ENCODE data around the gene GNAQ. TPM values are rescaled to one million over a fixed set of nuclear protein-coding genes. Genes with fewer than 3 reads are reported as not detected.
"Not testable (repeated sequence)": the region's sequence is repeated elsewhere in the genome, so short reads cannot be mapped to it uniquely, and the experiment has no call there.

The GNAQ gene
- total RNA-seq, 1 experiment from 2014 or later: 55.5 TPM

DNA sequence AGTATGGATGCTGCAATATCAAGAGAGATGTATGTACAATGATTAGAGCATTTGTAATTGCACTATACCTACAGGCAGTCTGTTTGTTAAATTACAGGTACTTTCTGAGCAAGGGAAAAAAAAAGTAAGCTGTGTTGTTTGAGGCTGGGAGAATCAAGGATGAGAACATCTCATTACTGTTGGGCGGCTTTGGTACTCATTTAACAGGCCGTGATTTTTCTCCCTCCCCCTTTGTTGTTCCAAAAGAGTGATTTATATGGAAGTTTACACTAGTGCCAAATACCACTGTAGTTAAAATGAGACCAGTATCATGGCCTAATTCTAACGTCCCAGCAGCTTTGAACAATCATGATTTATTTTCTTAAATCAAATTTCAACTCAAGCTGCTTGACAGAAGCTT lies 312.3 kb downstream of the GNAQ start (continued):
- TF ChIP-seq, protein P1, sequence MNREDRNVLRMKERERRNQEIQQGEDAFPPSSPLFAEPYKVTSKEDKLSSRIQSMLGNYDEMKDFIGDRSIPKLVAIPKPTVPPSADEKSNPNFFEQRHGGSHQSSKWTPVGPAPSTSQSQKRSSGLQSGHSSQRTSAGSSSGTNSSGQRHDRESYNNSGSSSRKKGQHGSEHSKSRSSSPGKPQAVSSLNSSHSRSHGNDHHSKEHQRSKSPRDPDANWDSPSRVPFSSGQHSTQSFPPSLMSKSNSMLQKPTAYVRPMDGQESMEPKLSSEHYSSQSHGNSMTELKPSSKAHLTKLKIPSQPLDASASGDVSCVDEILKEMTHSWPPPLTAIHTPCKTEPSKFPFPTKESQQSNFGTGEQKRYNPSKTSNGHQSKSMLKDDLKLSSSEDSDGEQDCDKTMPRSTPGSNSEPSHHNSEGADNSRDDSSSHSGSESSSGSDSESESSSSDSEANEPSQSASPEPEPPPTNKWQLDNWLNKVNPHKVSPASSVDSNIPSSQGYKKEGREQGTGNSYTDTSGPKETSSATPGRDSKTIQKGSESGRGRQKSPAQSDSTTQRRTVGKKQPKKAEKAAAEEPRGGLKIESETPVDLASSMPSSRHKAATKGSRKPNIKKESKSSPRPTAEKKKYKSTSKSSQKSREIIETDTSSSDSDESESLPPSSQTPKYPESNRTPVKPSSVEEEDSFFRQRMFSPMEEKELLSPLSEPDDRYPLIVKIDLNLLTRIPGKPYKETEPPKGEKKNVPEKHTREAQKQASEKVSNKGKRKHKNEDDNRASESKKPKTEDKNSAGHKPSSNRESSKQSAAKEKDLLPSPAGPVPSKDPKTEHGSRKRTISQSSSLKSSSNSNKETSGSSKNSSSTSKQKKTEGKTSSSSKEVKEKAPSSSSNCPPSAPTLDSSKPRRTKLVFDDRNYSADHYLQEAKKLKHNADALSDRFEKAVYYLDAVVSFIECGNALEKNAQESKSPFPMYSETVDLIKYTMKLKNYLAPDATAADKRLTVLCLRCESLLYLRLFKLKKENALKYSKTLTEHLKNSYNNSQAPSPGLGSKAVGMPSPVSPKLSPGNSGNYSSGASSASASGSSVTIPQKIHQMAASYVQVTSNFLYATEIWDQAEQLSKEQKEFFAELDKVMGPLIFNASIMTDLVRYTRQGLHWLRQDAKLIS (CRISPR knock-in tag; IDR thresholded peaks at IDR 0.05; ENCODE audit: borderline replicate concordance): no peak

DNA sequence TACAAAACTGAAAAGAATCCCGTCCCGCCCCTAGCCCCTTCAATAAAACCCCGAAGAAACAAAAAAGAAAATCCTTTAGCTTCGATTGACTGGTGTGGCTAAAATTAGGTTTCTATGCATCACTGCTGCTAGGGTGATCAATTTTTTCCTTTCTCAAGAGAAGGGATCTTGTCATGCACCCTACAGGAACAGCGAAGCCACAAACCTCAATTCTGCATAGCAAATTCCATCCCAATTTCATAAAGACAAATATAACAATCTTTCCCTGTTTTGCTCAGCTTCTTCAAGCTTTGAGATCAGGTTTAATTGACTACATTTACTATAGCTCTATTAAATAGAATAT lies 313.3 kb downstream of the GNAQ start:
- ChIA-PET CTCF (interaction anchor here (0.9 kb wide), 1 partner anchor 285 kb away, joined by 5 read pairs; no protein-coding TSS in a partner anchor), POLR2A (interaction anchor here (0.7 kb wide), 1 partner anchor 96 kb away, joined by 4 read pairs; no protein-coding TSS in a partner anchor)
- not testable (repeated sequence) for H3K4me3 Mint-ChIP-seq; H3K36me3 Mint-ChIP-seq; DNase-seq (ENCODE audit: low spot score); H3K27me3 Mint-ChIP-seq (ENCODE audit: low read depth); ATAC-seq; H3K9me3 Mint-ChIP-seq
- Mint-ChIP-seq H3K27ac (peak overlapping the region; percentile 92), H3K4me1 (peaks cover 80% of the 10 kb centered on the region)

DNA sequence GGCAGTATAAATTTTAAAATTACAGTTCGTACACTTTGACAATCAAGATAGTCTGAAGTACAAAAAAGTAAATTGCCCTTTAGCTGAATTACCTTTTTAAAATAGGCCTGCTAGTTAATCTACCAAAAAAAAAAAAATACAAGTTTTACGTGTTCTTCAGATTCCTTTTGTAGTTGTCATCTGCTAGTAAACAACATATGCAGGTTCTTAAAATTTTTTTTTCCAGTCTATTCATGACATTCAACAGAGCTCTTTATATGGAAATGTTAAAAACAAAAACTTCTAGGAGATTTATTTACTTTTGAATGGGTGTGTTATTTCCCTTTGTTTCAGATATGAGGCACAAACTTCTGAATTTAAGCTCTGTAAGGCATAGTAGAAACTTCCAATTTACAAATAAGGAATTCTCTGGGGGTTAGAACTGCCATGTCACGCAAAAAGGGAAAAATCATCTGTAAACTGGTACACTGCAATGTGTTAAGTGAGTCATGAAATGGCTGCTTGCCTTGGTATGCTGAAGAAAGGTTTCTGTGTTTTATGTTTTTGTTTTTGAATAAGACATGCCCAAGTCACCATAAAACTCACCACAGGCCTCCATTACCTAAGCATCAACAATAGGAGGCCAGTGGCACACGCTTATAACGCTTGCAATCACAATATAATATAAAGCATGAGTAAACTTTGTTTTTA lies 313.9 kb downstream of the GNAQ start:
- peak; percentile 38 for ATAC-seq
- H3K9me3 Mint-ChIP-seq; H3K36me3 Mint-ChIP-seq; H3K4me3 Mint-ChIP-seq; DNase-seq (ENCODE audit: low spot score); H3K27me3 Mint-ChIP-seq (ENCODE audit: low read depth): not testable (repeated sequence)
- ChIA-PET CTCF (interaction anchor here (1.3 kb wide), 1 partner anchor 261 kb away, joined by 3 read pairs; no protein-coding TSS in a partner anchor), POLR2A (interaction anchor here (0.7 kb wide), 1 partner anchor 96 kb away, joined by 4 read pairs; no protein-coding TSS in a partner anchor)
- Mint-ChIP-seq H3K27ac (peak overlapping the region; percentile 92), H3K4me1 (peaks cover 84% of the 10 kb centered on the region)

DNA sequence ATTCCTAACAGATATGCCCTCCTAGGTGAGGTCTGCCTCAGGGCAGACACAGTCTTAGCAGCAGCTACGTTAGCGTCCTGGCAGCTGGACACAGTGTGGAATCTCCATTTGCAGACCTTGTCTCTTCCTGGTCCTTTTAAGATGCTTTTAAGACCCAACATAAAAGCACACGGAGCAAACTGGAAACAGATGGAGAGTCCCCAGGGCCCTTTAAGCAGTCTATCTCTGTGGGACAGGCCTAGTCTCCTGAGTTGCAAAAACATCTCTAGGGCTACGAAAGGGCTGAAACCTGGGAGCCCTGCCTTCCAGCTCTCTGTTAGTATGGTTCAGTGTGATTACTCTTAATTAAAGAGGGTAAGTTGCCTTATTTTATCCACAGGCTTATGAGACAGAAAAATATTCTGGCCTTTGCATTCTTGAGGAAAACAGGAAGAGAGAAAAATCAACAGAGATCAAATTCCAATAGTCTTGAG lies 317.5 kb downstream of the GNAQ start:
- Mint-ChIP-seq H3K4me3 (no peak overlapping the region), H3K9me3 (peaks cover 19% of the 10 kb centered on the region), H3K27me3 (ENCODE audit: low read depth) (no peaks in the 10 kb centered on the region), H3K36me3 (peaks cover 19% of the 10 kb centered on the region), H3K4me1 (peaks cover 72% of the 10 kb centered on the region), H3K27ac (peak overlapping the region; percentile 87)
- ChIA-PET POLR2A (no interaction called here), CTCF (interaction anchor here (0.6 to 1.4 kb wide), 3 partner anchors 40 to 258 kb away, joined by 3 to 4 read pairs (median 3); no protein-coding TSS in a partner anchor)
- no peak for DNase-seq (ENCODE audit: low spot score)
- TF ChIP-seq, protein P2, sequence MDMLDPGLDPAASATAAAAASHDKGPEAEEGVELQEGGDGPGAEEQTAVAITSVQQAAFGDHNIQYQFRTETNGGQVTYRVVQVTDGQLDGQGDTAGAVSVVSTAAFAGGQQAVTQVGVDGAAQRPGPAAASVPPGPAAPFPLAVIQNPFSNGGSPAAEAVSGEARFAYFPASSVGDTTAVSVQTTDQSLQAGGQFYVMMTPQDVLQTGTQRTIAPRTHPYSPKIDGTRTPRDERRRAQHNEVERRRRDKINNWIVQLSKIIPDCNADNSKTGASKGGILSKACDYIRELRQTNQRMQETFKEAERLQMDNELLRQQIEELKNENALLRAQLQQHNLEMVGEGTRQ (CRISPR knock-in tag; IDR thresholded peaks at IDR 0.05): no peak
- TF ChIP-seq HMGA2 (CRISPR knock-in tag; IDR thresholded peaks at IDR 0.05) (no peak), CBFB (CRISPR knock-in tag; IDR thresholded peaks at IDR 0.05; ENCODE audit: low read depth) (no peak), SOX15 (CRISPR knock-in tag; IDR thresholded peaks at IDR 0.05) (no peak), SMAD4 (CRISPR knock-in tag; IDR thresholded peaks at IDR 0.05) (no peak), ZNF396 (CRISPR knock-in tag; IDR thresholded peaks at IDR 0.05; ENCODE audit: borderline replicate concordance) (no peak), CREB1 (CRISPR knock-in tag; IDR thresholded peaks at IDR 0.05) (no peak), PRRX2 (CRISPR knock-in tag; IDR thresholded peaks at IDR 0.05) (no peak)
- TF ChIP-seq, protein P3, sequence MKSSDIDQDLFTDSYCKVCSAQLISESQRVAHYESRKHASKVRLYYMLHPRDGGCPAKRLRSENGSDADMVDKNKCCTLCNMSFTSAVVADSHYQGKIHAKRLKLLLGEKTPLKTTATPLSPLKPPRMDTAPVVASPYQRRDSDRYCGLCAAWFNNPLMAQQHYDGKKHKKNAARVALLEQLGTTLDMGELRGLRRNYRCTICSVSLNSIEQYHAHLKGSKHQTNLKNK (CRISPR knock-in tag; IDR thresholded peaks at IDR 0.05): no peak
- TF ChIP-seq, protein P4, sequence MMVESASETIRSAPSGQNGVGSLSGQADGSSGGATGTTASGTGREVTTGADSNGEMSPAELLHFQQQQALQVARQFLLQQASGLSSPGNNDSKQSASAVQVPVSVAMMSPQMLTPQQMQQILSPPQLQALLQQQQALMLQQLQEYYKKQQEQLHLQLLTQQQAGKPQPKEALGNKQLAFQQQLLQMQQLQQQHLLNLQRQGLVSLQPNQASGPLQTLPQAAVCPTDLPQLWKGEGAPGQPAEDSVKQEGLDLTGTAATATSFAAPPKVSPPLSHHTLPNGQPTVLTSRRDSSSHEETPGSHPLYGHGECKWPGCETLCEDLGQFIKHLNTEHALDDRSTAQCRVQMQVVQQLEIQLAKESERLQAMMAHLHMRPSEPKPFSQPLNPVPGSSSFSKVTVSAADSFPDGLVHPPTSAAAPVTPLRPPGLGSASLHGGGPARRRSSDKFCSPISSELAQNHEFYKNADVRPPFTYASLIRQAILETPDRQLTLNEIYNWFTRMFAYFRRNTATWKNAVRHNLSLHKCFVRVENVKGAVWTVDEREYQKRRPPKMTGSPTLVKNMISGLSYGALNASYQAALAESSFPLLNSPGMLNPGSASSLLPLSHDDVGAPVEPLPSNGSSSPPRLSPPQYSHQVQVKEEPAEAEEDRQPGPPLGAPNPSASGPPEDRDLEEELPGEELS (CRISPR knock-in tag; IDR thresholded peaks at IDR 0.05): no peak
- TF ChIP-seq, protein P5, sequence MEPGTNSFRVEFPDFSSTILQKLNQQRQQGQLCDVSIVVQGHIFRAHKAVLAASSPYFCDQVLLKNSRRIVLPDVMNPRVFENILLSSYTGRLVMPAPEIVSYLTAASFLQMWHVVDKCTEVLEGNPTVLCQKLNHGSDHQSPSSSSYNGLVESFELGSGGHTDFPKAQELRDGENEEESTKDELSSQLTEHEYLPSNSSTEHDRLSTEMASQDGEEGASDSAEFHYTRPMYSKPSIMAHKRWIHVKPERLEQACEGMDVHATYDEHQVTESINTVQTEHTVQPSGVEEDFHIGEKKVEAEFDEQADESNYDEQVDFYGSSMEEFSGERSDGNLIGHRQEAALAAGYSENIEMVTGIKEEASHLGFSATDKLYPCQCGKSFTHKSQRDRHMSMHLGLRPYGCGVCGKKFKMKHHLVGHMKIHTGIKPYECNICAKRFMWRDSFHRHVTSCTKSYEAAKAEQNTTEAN (CRISPR knock-in tag; IDR thresholded peaks at IDR 0.05): no peak
- TF ChIP-seq, protein P6, sequence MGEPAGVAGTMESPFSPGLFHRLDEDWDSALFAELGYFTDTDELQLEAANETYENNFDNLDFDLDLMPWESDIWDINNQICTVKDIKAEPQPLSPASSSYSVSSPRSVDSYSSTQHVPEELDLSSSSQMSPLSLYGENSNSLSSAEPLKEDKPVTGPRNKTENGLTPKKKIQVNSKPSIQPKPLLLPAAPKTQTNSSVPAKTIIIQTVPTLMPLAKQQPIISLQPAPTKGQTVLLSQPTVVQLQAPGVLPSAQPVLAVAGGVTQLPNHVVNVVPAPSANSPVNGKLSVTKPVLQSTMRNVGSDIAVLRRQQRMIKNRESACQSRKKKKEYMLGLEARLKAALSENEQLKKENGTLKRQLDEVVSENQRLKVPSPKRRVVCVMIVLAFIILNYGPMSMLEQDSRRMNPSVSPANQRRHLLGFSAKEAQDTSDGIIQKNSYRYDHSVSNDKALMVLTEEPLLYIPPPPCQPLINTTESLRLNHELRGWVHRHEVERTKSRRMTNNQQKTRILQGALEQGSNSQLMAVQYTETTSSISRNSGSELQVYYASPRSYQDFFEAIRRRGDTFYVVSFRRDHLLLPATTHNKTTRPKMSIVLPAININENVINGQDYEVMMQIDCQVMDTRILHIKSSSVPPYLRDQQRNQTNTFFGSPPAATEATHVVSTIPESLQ (CRISPR knock-in tag; IDR thresholded peaks at IDR 0.05): no peak
- TF ChIP-seq, protein P7, sequence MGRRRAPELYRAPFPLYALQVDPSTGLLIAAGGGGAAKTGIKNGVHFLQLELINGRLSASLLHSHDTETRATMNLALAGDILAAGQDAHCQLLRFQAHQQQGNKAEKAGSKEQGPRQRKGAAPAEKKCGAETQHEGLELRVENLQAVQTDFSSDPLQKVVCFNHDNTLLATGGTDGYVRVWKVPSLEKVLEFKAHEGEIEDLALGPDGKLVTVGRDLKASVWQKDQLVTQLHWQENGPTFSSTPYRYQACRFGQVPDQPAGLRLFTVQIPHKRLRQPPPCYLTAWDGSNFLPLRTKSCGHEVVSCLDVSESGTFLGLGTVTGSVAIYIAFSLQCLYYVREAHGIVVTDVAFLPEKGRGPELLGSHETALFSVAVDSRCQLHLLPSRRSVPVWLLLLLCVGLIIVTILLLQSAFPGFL (CRISPR knock-in tag; IDR thresholded peaks at IDR 0.05; ENCODE audit: borderline replicate concordance): no peak
- ATAC-seq: peak; percentile 23; the same call in 1 of the 2 replicates

All from WTC11 (cell line).